CD14-positive monocyte (primary cell): ENCODE data around the gene TGM2. TPM values are rescaled to one million over a fixed set of nuclear protein-coding genes. Genes with fewer than 3 reads are reported as not detected.
A peak's percentile ranks its signal among the peaks of the same experiment; 100 is the strongest.

Source experiments
- DNase-seq, 3 donors: peaks; one replicate each; pipeline ENCODE4 v3.0.0-alpha.2; 2011 to 2022
- H2AFZ ChIP-seq: 2 replicates; pipeline ENCODE4 v1.6.0; 2012; ENCODE audit warnings: mild to moderate bottlenecking, low read depth, low read length, inconsistent platforms; ENCODE audit not compliant: insufficient read depth, poor library complexity, severe bottlenecking
- H3K27ac ChIP-seq, 2 donors: 1 replicate in 1 of 2; 2 replicates in 1 of 2; pipeline ENCODE4 v1.5.1; 2012 to 2013; ENCODE audit warnings: low read length in 2 of 2, control low read depth in 1 of 2, inconsistent platforms in 1 of 2, low read depth in 1 of 2, mild to moderate bottlenecking in 1 of 2
- H3K27me3 ChIP-seq, 2 donors: one replicate each; pipeline versions ENCODE4 v1.6.0 to v1.6.1; 2011 to 2013; ENCODE audit warnings: low read length in 2 of 2; ENCODE audit not compliant: control insufficient read depth in 2 of 2, insufficient read depth in 2 of 2
- H3K36me3 ChIP-seq, 2 donors: replicated peaks in 1 of 2; 1 replicate in 1 of 2; 2 replicates in 1 of 2; pipeline versions ENCODE4 v1.5.1 to v1.6.1; 2012 to 2013; ENCODE audit warnings: low read length in 2 of 2, control low read depth in 1 of 2, inconsistent platforms in 1 of 2, mild to moderate bottlenecking in 1 of 2; ENCODE audit not compliant: insufficient read depth in 2 of 2, control insufficient read depth in 1 of 2
- H3K4me1 ChIP-seq, 2 donors: 1 replicate in 1 of 2; 2 replicates in 1 of 2; pipeline versions ENCODE4 v1.5.1 to v1.6.1; 2012 to 2013; ENCODE audit warnings: low read length in 2 of 2, control low read depth in 1 of 2, inconsistent platforms in 1 of 2, mild to moderate bottlenecking in 1 of 2, moderate library complexity in 1 of 2; ENCODE audit not compliant: insufficient read depth in 2 of 2, control insufficient read depth in 1 of 2
- H3K4me2 ChIP-seq: replicated peaks from 2 replicates; pipeline ENCODE3; 2012; ENCODE audit warnings: low read length, moderate library complexity, mild to moderate bottlenecking; ENCODE audit not compliant: poor library complexity, severe bottlenecking; ENCODE audit errors: extremely low read depth
- H3K4me3 ChIP-seq, 3 experiments: fragments of 200-600 bp in 1 of 3; sonication (generic) in 1 of 3; replicated peaks in 1 of 3; 1 replicate in 2 of 3; 2 replicates in 1 of 3; pipeline ENCODE4 v1.5.1; 2011 to 2013; ENCODE audit warnings: low read length in 3 of 3, mild to moderate bottlenecking in 3 of 3, control low read depth in 2 of 3, low read depth in 2 of 3, inconsistent platforms in 1 of 3, moderate library complexity in 1 of 3
- H3K79me2 ChIP-seq: 2 replicates; pipeline ENCODE4 v1.6.0; 2012; ENCODE audit warnings: mild to moderate bottlenecking, control low read depth, inconsistent platforms, low read length, moderate library complexity; ENCODE audit not compliant: insufficient read depth
- H3K9ac ChIP-seq: 2 replicates; pipeline ENCODE4 v1.6.0; 2017; ENCODE audit warnings: low read length, mild to moderate bottlenecking; ENCODE audit not compliant: insufficient read depth, poor library complexity, severe bottlenecking
- H3K9me3 ChIP-seq, 2 donors: replicated peaks in 1 of 2; 1 replicate in 1 of 2; 2 replicates in 1 of 2; pipeline versions ENCODE4 v1.5.1 to v1.6.1; 2012 to 2013; ENCODE audit warnings: low read length in 2 of 2, control low read depth in 1 of 2; ENCODE audit not compliant: control insufficient read depth in 1 of 2, insufficient read depth in 1 of 2
- H4K20me1 ChIP-seq: 2 replicates; pipeline ENCODE4 v1.6.0; 2012; ENCODE audit warnings: mild to moderate bottlenecking, low read length, control low read depth, moderate library complexity; ENCODE audit not compliant: insufficient read depth
- H3K27ac Mint-ChIP-seq, 7 donors: one replicate each; pipeline ENCODE4 v1.8.0; 2020; ENCODE audit warnings: mild to moderate bottlenecking in 7 of 7, mixed read lengths in 7 of 7, moderate library complexity in 6 of 7, inconsistent platforms in 2 of 7
- H3K27me3 Mint-ChIP-seq, 3 donors: one replicate each; pipeline ENCODE4 v1.8.0; 2021 to 2022; ENCODE audit warnings: low read depth in 3 of 3, mild to moderate bottlenecking in 3 of 3, mixed read lengths in 3 of 3, moderate library complexity in 3 of 3, inconsistent platforms in 1 of 3
- H3K36me3 Mint-ChIP-seq, 2 donors: one replicate each; pipeline ENCODE4 v1.8.0; 2020; ENCODE audit warnings: mixed read lengths in 2 of 2, inconsistent platforms in 1 of 2, mild to moderate bottlenecking in 1 of 2
- H3K4me1 Mint-ChIP-seq: one replicate; pipeline ENCODE4 v1.8.0; 2020; ENCODE audit warnings: mild to moderate bottlenecking, mixed read lengths
- H3K4me3 Mint-ChIP-seq, 2 donors: one replicate each; pipeline ENCODE4 v1.8.0; 2020; ENCODE audit warnings: mild to moderate bottlenecking in 2 of 2, mixed read lengths in 2 of 2, moderate library complexity in 1 of 2
- H3K9me3 Mint-ChIP-seq, 7 donors: one replicate each; pipeline ENCODE4 v1.8.0; 2020 to 2022; ENCODE audit warnings: mixed read lengths in 7 of 7, mild to moderate bottlenecking in 6 of 7, moderate library complexity in 6 of 7, inconsistent platforms in 2 of 7
- CTCF ChIP-seq: fragments of 200-600 bp; IDR thresholded peaks from one replicate; pipeline ENCODE4 v1.8.0; 2022; ENCODE audit warnings: antibody characterized with exemption, mild to moderate bottlenecking
- whole genome bisulfite sequencing: methylation state at CpG from one replicate; pipeline ENCODE4 v1.1.5; 2013; ENCODE audit warnings: missing lambda C conversion rate; ENCODE audit not compliant: insufficient coverage; 5-methylcytosine and 5-hydroxymethylcytosine counted together
- intact Hi-C, 2 donors: fragments of 100-400 bp; cut with micrococcal nuclease; formaldehyde crosslinking; loops; one replicate each; pipeline versions ENCODE4 v1.15.0 to v1.15.1; 2023
- polyA plus RNA-seq, 3 donors: library from polyadenylated mRNA; depleted of rRNA in 1 of 3; unstranded in 2 of 3; stranded (reverse) in 1 of 3; fragments of 300-500 nt in 2 of 3; fragments of >200 nt in 1 of 3; fragmentation: Illumina TruSeq in 2 of 3; gene quantifications; 1 replicate in 2 of 3; 2 replicates in 1 of 3; pipeline ENCODE4 v1.2.3, GENCODE V29; 2012 to 2021

Gene TGM2
- polyA plus RNA-seq, 3 donors = 0.47 to 1.7 (median 1.6) TPM

- no peak overlapping the region for H3K4me3 Mint-ChIP-seq
- WGBS = 76% methylated on average over 7 of the region's 8 CpGs
- peaks cover 57% of the 10 kb centered on the region for H3K4me1 Mint-ChIP-seq
- intact Hi-C loops = no loop called here
- TF ChIP-seq CTCF = no peak
- H2AFZ ChIP-seq = no peak overlapping the region
- H3K79me2 ChIP-seq = no peaks in the 10 kb centered on the region
- H3K4me3 ChIP-seq = no peak overlapping the region
- H3K36me3 Mint-ChIP-seq = peaks cover 0 to 3% of the 10 kb centered on the region in 2 donors
- DNase-seq = no peak
- peak overlapping the region in 4 of 7 donors; percentile 65 to 96 (median 84) for H3K27ac Mint-ChIP-seq
- H3K27me3 Mint-ChIP-seq = peaks cover 2 to 6% (median 3%) of the 10 kb centered on the region in 3 donors
- no peaks in the 10 kb centered on the region for H4K20me1 ChIP-seq
- peaks cover 42 to 48% of the 10 kb centered on the region in 2 donors for H3K4me1 ChIP-seq
- H3K9me3 Mint-ChIP-seq = peaks cover 0 to 6% (median 1%) of the 10 kb centered on the region in 7 donors
- no peak overlapping the region for H3K9ac ChIP-seq
- H3K4me2 ChIP-seq = no peak overlapping the region
- no peaks in the 10 kb centered on the region for H3K9me3 ChIP-seq
- H3K27me3 ChIP-seq = no peaks in the 10 kb centered on the region
- H3K27ac ChIP-seq = no peak overlapping the region
- no peaks in the 10 kb centered on the region for H3K36me3 ChIP-seq
Observed at GRCh38 chr20:38198238-38198861, 33.3 kb upstream of the TGM2 start.

GRCh38 chr20:38197619-38198018, 32.5 kb upstream of the TGM2 start:
- Histone ChIP-seq H4K20me1 (no peaks in the 10 kb centered on the region), H3K27ac (peak overlapping the region; percentile 87 to 88), H2AFZ (no peak overlapping the region), H3K9me3 (no peaks in the 10 kb centered on the region), H3K9ac (no peak overlapping the region), H3K4me2 (no peak overlapping the region), H3K79me2 (no peaks in the 10 kb centered on the region), H3K4me1 (peaks cover 42 to 48% of the 10 kb centered on the region in 2 donors), H3K4me3 (peak overlapping the region in 1 of 3 experiments; percentile 10), H3K36me3 (no peaks in the 10 kb centered on the region), H3K27me3 (no peaks in the 10 kb centered on the region)
- peak overlapping the region; percentile 94 to 96 (median 95) for H3K27ac Mint-ChIP-seq
- peaks cover 52% of the 10 kb centered on the region for H3K4me1 Mint-ChIP-seq
- H3K4me3 Mint-ChIP-seq = no peak overlapping the region
- no peak for DNase-seq
- peaks cover 0 to 3% of the 10 kb centered on the region in 2 donors for H3K36me3 Mint-ChIP-seq
- H3K27me3 Mint-ChIP-seq = peaks cover 3 to 9% (median 3%) of the 10 kb centered on the region in 3 donors
- TF ChIP-seq CTCF = no peak
- WGBS = no CpG with 5 or more reads among the region's 1 CpG
- peaks cover 0 to 6% (median 1%) of the 10 kb centered on the region in 7 donors for H3K9me3 Mint-ChIP-seq
- intact Hi-C loops = no loop called here
